Hepatocyte (in vitro differentiated cells): Measurements from ENCODE around the gene LAMB2. TPM values are rescaled to one million over a fixed set of nuclear protein-coding genes. Genes with fewer than 3 reads are reported as not detected.

ENCODE experiments used
- DNase-seq: peaks from one replicate; pipeline ENCODE4 v3.0.0-alpha.2; 2016; ENCODE audit warnings: low spot score
- H2AFZ ChIP-seq: fragments of 200-600 bp; sonication (generic); 2 replicates; pipeline ENCODE4 v1.6.0; 2016; ENCODE audit warnings: antibody characterized with exemption, mild to moderate bottlenecking
- H3K27ac ChIP-seq: fragments of 200-600 bp; sonication (generic); 2 replicates; pipeline ENCODE4 v1.5.1; 2016; ENCODE audit warnings: mild to moderate bottlenecking
- H3K27me3 ChIP-seq: fragments of 200-600 bp; sonication (generic); 2 replicates; pipeline ENCODE4 v1.6.1; 2016
- H3K36me3 ChIP-seq: fragments of 200-600 bp; sonication (generic); replicated peaks from 2 replicates; pipeline ENCODE4 v1.5.1; 2016; ENCODE audit warnings: low read depth; ENCODE audit not compliant: insufficient read depth
- H3K4me1 ChIP-seq: fragments of 200-600 bp; sonication (generic); 2 replicates; pipeline ENCODE4 v1.5.1; 2016; ENCODE audit warnings: mild to moderate bottlenecking, moderate library complexity; ENCODE audit not compliant: insufficient read depth
- H3K4me2 ChIP-seq: fragments of 200-600 bp; sonication (generic); 2 replicates; pipeline ENCODE4 v1.6.0; 2016
- H3K4me3 ChIP-seq: fragments of 200-600 bp; sonication (generic); 2 replicates; pipeline ENCODE4 v1.5.1; 2016; ENCODE audit warnings: mild to moderate bottlenecking
- H3K79me2 ChIP-seq: fragments of 200-600 bp; sonication (generic); 2 replicates; pipeline ENCODE4 v1.6.0; 2017; ENCODE audit warnings: mild to moderate bottlenecking
- H3K9me2 ChIP-seq: fragments of 200-600 bp; sonication (generic); replicated peaks from 2 replicates; pipeline ENCODE4 v1.6.0; 2017; ENCODE audit warnings: mild to moderate bottlenecking; ENCODE audit not compliant: insufficient read depth
- H3K9me3 ChIP-seq: fragments of 200-600 bp; sonication (generic); 2 replicates; pipeline ENCODE4 v1.5.1; 2016; ENCODE audit warnings: low read depth, mild to moderate bottlenecking
- H4K20me1 ChIP-seq: fragments of 200-600 bp; sonication (generic); 2 replicates; pipeline ENCODE4 v1.6.0; 2016; ENCODE audit warnings: mild to moderate bottlenecking; ENCODE audit not compliant: insufficient read depth, poor library complexity, severe bottlenecking
- EZH2 ChIP-seq: fragments of 200-600 bp; sonication (generic); IDR thresholded peaks from 2 replicates; pipeline ENCODE4 v1.6.1; 2016; ENCODE audit warnings: antibody characterized with exemption, mild to moderate bottlenecking, borderline replicate concordance
- EZH2phosphoT487 ChIP-seq: fragments of 200-600 bp; sonication (generic); IDR thresholded peaks from one replicate; pipeline ENCODE4 v1.6.1; 2018; ENCODE audit warnings: antibody characterized with exemption, mild to moderate bottlenecking, low read depth, moderate library complexity; ENCODE audit not compliant: unreplicated experiment, severe bottlenecking
- WGBS: methylation state at CpG from one replicate; pipeline ENCODE4 v1.1.6; 2016; ENCODE audit warnings: low lambda C conversion rate; ENCODE audit errors: missing lambda C conversion rate; 5-methylcytosine and 5-hydroxymethylcytosine counted together
- polyA plus RNA-seq: library from polyadenylated mRNA; unstranded; fragments of >200 nt; fragmentation: Nextera tagmentation; extraction: Ambion mirVana; gene quantifications from 2 replicates; pipeline ENCODE4 v1.2.1, GENCODE V29; 2016
- total RNA-seq: library from RNA; depleted of rRNA; stranded (reverse); fragments of >200 nt; gene quantifications from 2 replicates; pipeline ENCODE4 v1.2.3, GENCODE V29; 2014
- TF ChIP-seq, protein P1 (sequence below): fragments of 200-600 bp; sonication (generic); IDR thresholded peaks from 2 replicates; pipeline ENCODE4 v1.5.1; 2016; ENCODE audit warnings: antibody characterized with exemption, mild to moderate bottlenecking; ENCODE audit not compliant: poor library complexity

Gene LAMB2
- total and polyA plus RNA-seq, 2 experiments from 2014 or later, result 396 to 437 TPM

GRCh38 chr3:49170744-49171118 lies 37.9 kb upstream of the LAMB2 start:
- Histone ChIP-seq H3K4me2 (peak overlapping the region; percentile 97), H4K20me1 (peaks cover 8% of the 10 kb centered on the region), H3K4me1 (peaks cover 39% of the 10 kb centered on the region), H3K4me3 (peak overlapping the region; percentile 96), H3K27me3 (no peaks in the 10 kb centered on the region), H3K79me2 (peaks cover 47% of the 10 kb centered on the region), H3K27ac (peak overlapping the region; percentile 92), H2AFZ (peak overlapping the region; percentile 98), H3K9me3 (no peaks in the 10 kb centered on the region), H3K9me2 (no peaks in the 10 kb centered on the region), H3K36me3 (no peaks in the 10 kb centered on the region)
- TF ChIP-seq EZH2phosphoT487, result no peak
- no peak for TF ChIP-seq EZH2
- TF ChIP-seq, protein P1, sequence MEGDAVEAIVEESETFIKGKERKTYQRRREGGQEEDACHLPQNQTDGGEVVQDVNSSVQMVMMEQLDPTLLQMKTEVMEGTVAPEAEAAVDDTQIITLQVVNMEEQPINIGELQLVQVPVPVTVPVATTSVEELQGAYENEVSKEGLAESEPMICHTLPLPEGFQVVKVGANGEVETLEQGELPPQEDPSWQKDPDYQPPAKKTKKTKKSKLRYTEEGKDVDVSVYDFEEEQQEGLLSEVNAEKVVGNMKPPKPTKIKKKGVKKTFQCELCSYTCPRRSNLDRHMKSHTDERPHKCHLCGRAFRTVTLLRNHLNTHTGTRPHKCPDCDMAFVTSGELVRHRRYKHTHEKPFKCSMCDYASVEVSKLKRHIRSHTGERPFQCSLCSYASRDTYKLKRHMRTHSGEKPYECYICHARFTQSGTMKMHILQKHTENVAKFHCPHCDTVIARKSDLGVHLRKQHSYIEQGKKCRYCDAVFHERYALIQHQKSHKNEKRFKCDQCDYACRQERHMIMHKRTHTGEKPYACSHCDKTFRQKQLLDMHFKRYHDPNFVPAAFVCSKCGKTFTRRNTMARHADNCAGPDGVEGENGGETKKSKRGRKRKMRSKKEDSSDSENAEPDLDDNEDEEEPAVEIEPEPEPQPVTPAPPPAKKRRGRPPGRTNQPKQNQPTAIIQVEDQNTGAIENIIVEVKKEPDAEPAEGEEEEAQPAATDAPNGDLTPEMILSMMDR, result no peak
- no peak for DNase-seq
- 46% methylated on average over 1 of the region's 1 CpG for WGBS

DNA sequence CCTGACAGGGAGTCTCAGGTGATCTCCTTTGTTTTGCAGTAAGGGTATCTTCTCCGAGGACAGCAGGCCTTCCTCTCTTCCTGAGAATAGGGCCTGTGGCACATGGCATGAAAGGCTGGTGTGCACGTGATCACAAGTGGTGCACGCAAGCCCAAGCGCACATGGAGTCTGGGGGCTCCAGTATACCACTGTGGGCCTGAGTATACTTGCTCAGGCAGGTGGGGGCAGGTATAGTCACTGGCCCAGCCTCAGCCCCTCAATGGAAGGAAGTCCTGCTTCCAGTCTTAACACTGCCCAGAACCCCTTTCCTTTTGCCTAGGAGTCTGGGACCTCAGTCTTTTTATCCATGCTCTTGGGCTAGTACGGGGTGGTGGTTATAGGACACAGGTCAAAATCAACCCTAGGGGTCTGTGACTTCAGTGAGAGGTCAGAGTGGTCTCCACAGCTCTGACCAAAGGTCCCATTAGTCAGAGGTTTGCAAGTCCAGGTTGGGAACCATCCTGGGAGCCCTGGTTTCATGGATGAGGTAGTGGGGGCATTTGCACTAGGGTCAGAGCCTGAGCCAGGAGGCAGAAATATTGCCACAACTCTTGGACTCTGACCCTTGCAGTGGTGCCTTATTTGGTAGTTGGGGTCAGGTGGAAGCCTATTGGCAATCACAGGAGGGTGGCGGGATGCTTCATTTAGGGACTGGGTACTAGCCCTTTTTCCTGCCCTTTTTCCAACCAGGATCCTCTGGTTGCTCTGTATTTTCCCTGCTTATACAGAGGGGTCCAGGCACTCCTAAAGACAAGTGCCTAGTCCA lies 34.1 kb upstream of the LAMB2 start:
- Histone ChIP-seq H3K27me3 (no peaks in the 10 kb centered on the region), H3K4me1 (peaks cover 25% of the 10 kb centered on the region), H3K9me2 (no peaks in the 10 kb centered on the region), H3K79me2 (peaks cover 36% of the 10 kb centered on the region), H3K36me3 (no peaks in the 10 kb centered on the region), H3K27ac (peak overlapping the region; percentile 67), H3K4me3 (peak overlapping the region; percentile 88), H3K4me2 (peak overlapping the region; percentile 98), H3K9me3 (no peaks in the 10 kb centered on the region), H4K20me1 (no peaks in the 10 kb centered on the region), H2AFZ (peak overlapping the region; percentile 98)
- TF ChIP-seq EZH2 (no peak), EZH2phosphoT487 (no peak)
- TF ChIP-seq, protein P1, result no peak
- DNase-seq, result no peak
- WGBS, result 95% methylated on average over 6 of the region's 6 CpGs

DNA sequence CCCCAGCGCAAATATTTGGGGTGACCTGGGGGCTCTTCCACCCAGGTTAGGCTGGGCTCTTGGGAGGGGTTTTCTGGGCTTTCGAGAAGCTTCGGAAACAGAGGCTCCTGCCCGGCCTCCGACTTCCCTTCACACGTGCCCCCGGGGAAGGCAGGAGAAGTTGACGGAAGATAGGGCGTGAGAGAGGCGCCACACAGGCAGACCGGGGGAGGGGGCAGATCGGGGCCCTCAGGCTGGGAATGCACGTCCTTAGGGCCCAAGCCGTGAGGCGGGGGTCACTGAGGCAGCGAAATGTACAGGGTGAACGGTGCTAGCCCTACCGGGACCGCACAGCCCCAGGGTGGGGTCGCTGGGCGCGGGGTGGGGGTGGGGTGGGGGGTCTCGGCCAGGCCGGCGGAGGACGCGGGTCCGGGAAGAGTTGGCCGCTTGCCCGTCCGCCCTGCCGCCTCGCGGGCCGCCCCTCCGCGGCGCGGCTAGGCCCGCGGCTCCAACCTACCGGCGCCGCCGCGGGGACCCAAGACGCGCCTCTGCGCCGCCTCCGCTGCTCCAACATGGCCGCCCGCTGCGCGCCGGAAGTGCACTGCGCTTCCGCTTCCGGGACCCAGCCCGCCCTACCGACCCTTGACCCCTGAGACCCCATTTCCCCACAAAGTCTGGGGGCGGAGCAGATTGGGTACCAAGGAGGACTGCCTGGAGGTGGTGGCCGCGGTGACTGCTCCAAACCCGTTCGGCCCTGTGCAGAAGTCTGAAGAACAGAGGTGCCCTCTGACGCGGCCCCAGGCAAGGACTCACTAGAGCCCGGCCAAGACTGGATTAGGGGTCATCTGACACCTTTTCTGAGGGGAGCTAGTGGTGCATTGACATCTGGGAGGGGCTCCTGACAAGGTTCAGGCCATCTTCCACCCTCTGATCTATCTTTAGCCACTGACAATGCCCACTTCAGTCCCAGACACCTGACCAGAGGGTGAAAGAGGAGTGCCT lies 33.2 kb upstream of the LAMB2 start, which contains the start of gene CCDC71:
CCDC71 (minus strand) TSS at position 561 of the 981 bp plus-strand sequence. CDS start 2,123 bp downstream, outside the sequence.
- Histone ChIP-seq H3K36me3 (no peaks in the 10 kb centered on the region), H3K27ac (peak within 1 kb of the TSS; percentile 67)
- 9% methylated on average over 33 of the region's 69 CpGs for WGBS

More for the DNA sequence above, 33.2 kb upstream of the LAMB2 start, which contains the start of gene CCDC71:
- Histone ChIP-seq H3K79me2 (peaks cover 31% of the 10 kb centered on the region), H2AFZ (peak within 1 kb of the TSS; percentile 98), H3K9me2 (no peaks in the 10 kb centered on the region), H3K4me2 (peak within 1 kb of the TSS; percentile 98), H3K4me1 (peaks cover 25% of the 10 kb centered on the region), H3K9me3 (no peaks in the 10 kb centered on the region), H3K4me3 (peak within 1 kb of the TSS; percentile 88), H4K20me1 (no peaks in the 10 kb centered on the region), H3K27me3 (no peaks in the 10 kb centered on the region)
- no peak for TF ChIP-seq EZH2phosphoT487
- TF ChIP-seq, protein P1, result no peak
- TF ChIP-seq EZH2, result no peak
- DNase-seq, result peak; percentile 89
